ENCODE measurements around the gene ENDOV. TPM values are rescaled to one million over a fixed set of nuclear protein-coding genes. Genes with fewer than 3 reads are reported as not detected.

Gene ENDOV
- total and polyA plus RNA-seq, 2 of the 13 experiments (the other 11 are each of a cell fraction or from before 2014, with no cell fraction given) = 15.1 to 17.1 TPM

GRCh38 chr17:80445007-80445725 is 30.2 kb downstream of the ENDOV start:
- Histone ChIP-seq H3K27ac (ENCODE audit: extremely low read length, insufficient read depth, low read length) (no peak overlapping the region), H3K9me3 (ENCODE audit: low read length) (no peaks in the 10 kb centered on the region), H4K20me1 (ENCODE audit: insufficient read depth, low read length) (peaks cover 14% of the 10 kb centered on the region; the same call in 1 of the 2 replicates), H3K36me3 (replicated peaks in 1 of 2; ENCODE audit: control insufficient read depth in 1 of 2, insufficient read depth in 2 of 2, low read length in 2 of 2) (no peaks in the 10 kb centered on the region), H3K4me3 (replicated peaks in 1 of 3; ENCODE audit: insufficient read depth in 1 of 3, low read depth in 2 of 3, low read length in 3 of 3) (no peak overlapping the region), H3K9ac (ENCODE audit: insufficient read depth, low read depth, low read length) (no peak overlapping the region), H3K4me1 (ENCODE audit: insufficient read depth, low read length) (peaks cover 13% of the 10 kb centered on the region), H2AFZ (ENCODE audit: low read length) (no peak overlapping the region), H3K27me3 (ENCODE audit: control insufficient read depth in 1 of 2, insufficient read depth in 2 of 2, low read length in 2 of 2) (peaks cover 13 to 33% of the 10 kb centered on the region in 2 experiments; a peak in 3 of 5 replicates), H3K4me2 (ENCODE audit: low read depth, low read length) (no peak overlapping the region), H3K79me2 (ENCODE audit: insufficient read depth, low read length) (no peaks in the 10 kb centered on the region)
- 26% methylated on average over 15 of the region's 26 CpGs for WGBS (ENCODE audit: low lambda C conversion rate)
- in situ Hi-C loops (cut with HindIII; ENCODE audit: extremely low pct_ligation_motif_present, low pct_unique_long_range_greater_than_20kb) = no loop called here
- ATAC-seq (no peak; the same call in 2 of the 3 replicates), FAIRE-seq (no peak), DNase-seq (ENCODE audit: low spot score) (no peak)
- ChIA-PET CTCF (ENCODE audit: low intra/inter-chr PET ratio, low total read pairs) (no interaction called here), POLR2A (no interaction called here)
- TF ChIP-seq ARNT (IDR thresholded peaks at IDR 0.05) (no peak), HDAC2 (CRISPR knock-in tag; IDR thresholded peaks at IDR 0.05) (no peak), ZNF318 (CRISPR knock-in tag; IDR thresholded peaks at IDR 0.05) (no peak), ZSCAN30 (CRISPR knock-in tag; IDR thresholded peaks at IDR 0.05) (no peak)
- no TSS peak for BruUV-seq (replicated peaks)
- intact Hi-C loops (cut with micrococcal nuclease; ENCODE audit: unreplicated experiment) = no loop called here
